GM23248 (cell line): ENCODE data around the gene RASGEF1C. TPM values are rescaled to one million over a fixed set of nuclear protein-coding genes. Genes with fewer than 3 reads are reported as not detected.

Experiments used
- DNase-seq: peaks from one replicate; pipeline ENCODE4 v3.0.0-alpha.2; 2015
- H2AFZ ChIP-seq: fragments of 200-600 bp; sonication (generic); 2 replicates; pipeline ENCODE4 v1.6.1; 2016; ENCODE audit warnings: antibody characterized with exemption
- H3F3A ChIP-seq: fragments of 200-600 bp; sonication (generic); 2 replicates; pipeline ENCODE4 v1.6.1; 2016; ENCODE audit warnings: mild to moderate bottlenecking, antibody characterized with exemption, mixed run types; ENCODE audit not compliant: insufficient read depth
- H3K27ac ChIP-seq: fragments of 200-600 bp; sonication (generic); 2 replicates; pipeline ENCODE4 v1.5.1; 2016; ENCODE audit warnings: mild to moderate bottlenecking
- H3K27me3 ChIP-seq: fragments of 200-600 bp; sonication (generic); replicated peaks from 2 replicates; pipeline ENCODE4 v1.6.1; 2016; ENCODE audit warnings: mild to moderate bottlenecking; ENCODE audit not compliant: insufficient read depth
- H3K36me3 ChIP-seq: fragments of 200-600 bp; sonication (generic); 2 replicates; pipeline ENCODE4 v1.6.1; 2016; ENCODE audit warnings: low read depth, mild to moderate bottlenecking
- H3K4me1 ChIP-seq: fragments of 200-600 bp; sonication (generic); 2 replicates; pipeline ENCODE4 v1.6.1; 2016; ENCODE audit warnings: mild to moderate bottlenecking; ENCODE audit not compliant: insufficient read depth
- H3K4me2 ChIP-seq: fragments of 200-600 bp; sonication (generic); one replicate; pipeline ENCODE4 v1.6.1; 2016; ENCODE audit warnings: mild to moderate bottlenecking; ENCODE audit not compliant: unreplicated experiment
- H3K4me3 ChIP-seq: fragments of 200-600 bp; sonication (generic); 2 replicates; pipeline ENCODE4 v1.5.1; 2016; ENCODE audit warnings: mild to moderate bottlenecking
- H3K79me2 ChIP-seq: fragments of 200-600 bp; sonication (generic); 2 replicates; pipeline ENCODE4 v1.6.1; 2016; ENCODE audit warnings: mild to moderate bottlenecking; ENCODE audit not compliant: insufficient read depth
- H3K9ac ChIP-seq: fragments of 200-600 bp; sonication (generic); 2 replicates; pipeline ENCODE4 v1.6.1; 2016; ENCODE audit warnings: mild to moderate bottlenecking
- H3K9me2 ChIP-seq: fragments of 200-600 bp; sonication (generic); 2 replicates; pipeline ENCODE4 v1.6.1; 2016; ENCODE audit warnings: mixed run types, mild to moderate bottlenecking, moderate library complexity; ENCODE audit not compliant: insufficient read depth
- H3K9me3 ChIP-seq: fragments of 200-600 bp; sonication (generic); one replicate; pipeline ENCODE4 v1.6.1; 2017; ENCODE audit warnings: low read depth
- H4K20me1 ChIP-seq: fragments of 200-600 bp; sonication (generic); 2 replicates; pipeline ENCODE4 v1.6.0; 2016; ENCODE audit not compliant: insufficient read depth
- EZH2 ChIP-seq: fragments of 200-600 bp; sonication (generic); IDR thresholded peaks from 2 replicates; pipeline ENCODE4 v1.6.1; 2018; ENCODE audit warnings: antibody characterized with exemption, mild to moderate bottlenecking; ENCODE audit not compliant: insufficient read depth, poor library complexity, severe bottlenecking
- EZH2phosphoT487 ChIP-seq: fragments of 200-600 bp; sonication (generic); IDR thresholded peaks from 2 replicates; pipeline ENCODE4 v1.6.1; 2018; ENCODE audit warnings: antibody characterized with exemption, moderate library complexity, mild to moderate bottlenecking, low read depth; ENCODE audit not compliant: insufficient read depth
- WGBS, 2 experiments: methylation state at CpG; one replicate each; pipeline ENCODE4 v1.1.6; 2015 to 2017; ENCODE audit warnings: low lambda C conversion rate in 2 of 2, low coverage in 1 of 2; ENCODE audit errors: missing lambda C conversion rate in 2 of 2; 5-methylcytosine and 5-hydroxymethylcytosine counted together
- in situ Hi-C: fragments of 300-500 bp; cut with MboI; formaldehyde crosslinking; loops from 2 replicates; pipeline ENCODE4 v1.15.0; 2020
- polyA plus RNA-seq: library from polyadenylated mRNA; unstranded; fragments of >200 nt; fragmentation: Nextera tagmentation; extraction: Ambion mirVana; gene quantifications from 2 replicates; pipeline ENCODE4 v1.2.1, GENCODE V29; 2016
- total RNA-seq: library from RNA; depleted of rRNA; stranded (reverse); fragments of >200 nt; shearing (Covaris generic); gene quantifications from 2 replicates; pipeline ENCODE4 v1.2.3, GENCODE V29; 2014

RASGEF1C gene
- total and polyA plus RNA-seq, 2 experiments from 2014 or later, result not detected

GRCh38 chr5:180059326-180059725, 149.7 kb downstream of the RASGEF1C start:
- H3K4me3 ChIP-seq, result no peak overlapping the region
- no peak overlapping the region for H3K4me2 ChIP-seq
- H3K4me1 ChIP-seq, result peaks cover 7% of the 10 kb centered on the region; the same call in 1 of the 2 replicates
- TF ChIP-seq EZH2 (no peak), EZH2phosphoT487 (no peak)
- no peaks in the 10 kb centered on the region for H3K9me2 ChIP-seq
- no peaks in the 10 kb centered on the region for H3K9me3 ChIP-seq
- H2AFZ ChIP-seq, result no peak overlapping the region
- H3K36me3 ChIP-seq, result no peaks in the 10 kb centered on the region
- H3K79me2 ChIP-seq, result peaks cover 72% of the 10 kb centered on the region
- no peak overlapping the region for H3K27ac ChIP-seq
- H4K20me1 ChIP-seq, result no peaks in the 10 kb centered on the region; the same call in 1 of the 2 replicates
- no peaks in the 10 kb centered on the region for H3F3A ChIP-seq
- H3K9ac ChIP-seq, result no peak overlapping the region
- no peak for DNase-seq
- no peaks in the 10 kb centered on the region for H3K27me3 ChIP-seq
- in situ Hi-C loops, result no loop called here
- 93% methylated on average over 6 of the region's 6 CpGs for WGBS, 2 experiments

- in situ Hi-C loops, result no loop called here
- Histone ChIP-seq H3K4me2 (no peak overlapping the region), H3K27me3 (no peaks in the 10 kb centered on the region), H3K9ac (no peak overlapping the region), H3K27ac (no peak overlapping the region), H3K9me3 (no peaks in the 10 kb centered on the region), H3F3A (no peaks in the 10 kb centered on the region), H4K20me1 (no peaks in the 10 kb centered on the region; the same call in 1 of the 2 replicates), H3K36me3 (no peaks in the 10 kb centered on the region), H3K9me2 (no peaks in the 10 kb centered on the region), H3K4me3 (no peak overlapping the region), H3K79me2 (peaks cover 73% of the 10 kb centered on the region), H2AFZ (no peak overlapping the region), H3K4me1 (peaks cover 7% of the 10 kb centered on the region; the same call in 1 of the 2 replicates)
- TF ChIP-seq EZH2 (no peak), EZH2phosphoT487 (no peak)
- no peak for DNase-seq
- WGBS, 2 experiments, result 95 to 98% methylated on average over 1 of the region's 1 CpG
These were observed 152.9 kb downstream of the RASGEF1C start for GRCh38 chr5:180056153-180056552.

- no peaks in the 10 kb centered on the region for H3K9me2 ChIP-seq
- H3K79me2 ChIP-seq, result peaks cover 66% of the 10 kb centered on the region
- no peak overlapping the region for H3K4me2 ChIP-seq
These were observed 154.8 kb downstream of the RASGEF1C start for GRCh38 chr5:180054226-180054625.

GRCh38 chr5:180053061-180053602, 155.9 kb downstream of the RASGEF1C start:
- 57 to 69% methylated on average over 8 of the region's 8 CpGs for WGBS, 2 experiments
- H3K4me3 ChIP-seq, result no peak overlapping the region
- in situ Hi-C loops, result no loop called here
- H3K27me3 ChIP-seq, result no peaks in the 10 kb centered on the region
- peaks cover 7% of the 10 kb centered on the region; the same call in 1 of the 2 replicates for H3K4me1 ChIP-seq
- no peak for DNase-seq
- no peaks in the 10 kb centered on the region; the same call in 1 of the 2 replicates for H4K20me1 ChIP-seq
- H3K9me2 ChIP-seq, result no peaks in the 10 kb centered on the region
- no peak overlapping the region for H3K4me2 ChIP-seq
- H3K9me3 ChIP-seq, result no peaks in the 10 kb centered on the region
- no peaks in the 10 kb centered on the region for H3F3A ChIP-seq
- H3K36me3 ChIP-seq, result no peaks in the 10 kb centered on the region
- H2AFZ ChIP-seq, result no peak overlapping the region
- TF ChIP-seq EZH2 (no peak), EZH2phosphoT487 (no peak)
- H3K9ac ChIP-seq, result no peak overlapping the region
- peaks cover 60% of the 10 kb centered on the region for H3K79me2 ChIP-seq
- no peak overlapping the region for H3K27ac ChIP-seq

More at GRCh38 chr5:180054226-180054625, 154.8 kb downstream of the RASGEF1C start:
- Histone ChIP-seq H4K20me1 (no peaks in the 10 kb centered on the region; the same call in 1 of the 2 replicates), H3K27ac (no peak overlapping the region), H3K4me3 (no peak overlapping the region), H3K9ac (no peak overlapping the region), H3K9me3 (no peaks in the 10 kb centered on the region), H3K4me1 (peaks cover 7% of the 10 kb centered on the region; the same call in 1 of the 2 replicates), H3K36me3 (no peaks in the 10 kb centered on the region), H2AFZ (no peak overlapping the region), H3K27me3 (no peaks in the 10 kb centered on the region), H3F3A (no peaks in the 10 kb centered on the region)
- WGBS, 2 experiments, result 84 to 87% methylated on average over 6 of the region's 6 CpGs
- in situ Hi-C loops, result no loop called here
- DNase-seq, result no peak
- no peak for TF ChIP-seq EZH2
- no peak for TF ChIP-seq EZH2phosphoT487
